ENCODE results near the gene ZNF273.

DNA sequence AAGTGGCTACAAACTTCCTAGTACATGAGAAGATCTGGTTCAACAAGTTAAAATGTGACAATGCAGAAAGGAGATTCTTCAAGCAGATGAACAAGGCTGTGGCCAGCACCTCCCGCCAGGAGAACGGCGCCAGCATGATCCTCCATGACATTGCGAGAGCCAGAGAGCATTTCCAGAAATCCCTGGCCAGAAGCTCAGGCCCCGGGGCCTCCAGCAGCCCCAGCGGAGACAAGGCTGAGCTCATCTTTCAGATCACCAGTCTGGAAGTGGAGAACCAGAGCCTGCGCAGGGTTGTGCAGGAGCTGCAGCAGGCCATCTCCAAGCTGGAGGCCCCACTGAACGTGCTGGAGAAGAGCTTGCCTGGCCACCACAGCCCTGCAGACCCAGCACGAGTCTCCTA is 40.1 kb upstream of the ZNF273 start:
- TF ChIP-seq, protein P1, sequence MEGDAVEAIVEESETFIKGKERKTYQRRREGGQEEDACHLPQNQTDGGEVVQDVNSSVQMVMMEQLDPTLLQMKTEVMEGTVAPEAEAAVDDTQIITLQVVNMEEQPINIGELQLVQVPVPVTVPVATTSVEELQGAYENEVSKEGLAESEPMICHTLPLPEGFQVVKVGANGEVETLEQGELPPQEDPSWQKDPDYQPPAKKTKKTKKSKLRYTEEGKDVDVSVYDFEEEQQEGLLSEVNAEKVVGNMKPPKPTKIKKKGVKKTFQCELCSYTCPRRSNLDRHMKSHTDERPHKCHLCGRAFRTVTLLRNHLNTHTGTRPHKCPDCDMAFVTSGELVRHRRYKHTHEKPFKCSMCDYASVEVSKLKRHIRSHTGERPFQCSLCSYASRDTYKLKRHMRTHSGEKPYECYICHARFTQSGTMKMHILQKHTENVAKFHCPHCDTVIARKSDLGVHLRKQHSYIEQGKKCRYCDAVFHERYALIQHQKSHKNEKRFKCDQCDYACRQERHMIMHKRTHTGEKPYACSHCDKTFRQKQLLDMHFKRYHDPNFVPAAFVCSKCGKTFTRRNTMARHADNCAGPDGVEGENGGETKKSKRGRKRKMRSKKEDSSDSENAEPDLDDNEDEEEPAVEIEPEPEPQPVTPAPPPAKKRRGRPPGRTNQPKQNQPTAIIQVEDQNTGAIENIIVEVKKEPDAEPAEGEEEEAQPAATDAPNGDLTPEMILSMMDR (IDR thresholded peaks at IDR 0.05), result no peak
- TF ChIP-seq POLR2A (IDR thresholded peaks at IDR 0.05), result no peak

All from right lobe of liver (tissue), 4 donors.